GM21447 (cell line): ENCODE data around the gene ZNF681.
A peak's percentile ranks its signal among the peaks of the same experiment; 100 is the strongest.
"Not testable (repeated sequence)": the region's sequence is repeated elsewhere in the genome, so short reads cannot be mapped to it uniquely, and the experiment has no call there.

ENCODE experiments used
- ATAC-seq: cut with Tn5 transposase; IDR thresholded peaks from one replicate; pipeline ENCODE4 v1.9.1; 2021; ENCODE audit not compliant: unreplicated experiment

Gene ZNF681

GRCh38 chr19:23758187-23759074 lies at the start of gene ZNF681:
TSS of gene ZNF681 (minus strand) at chr19:23758891. CDS start at chr19:23758749, 142 bp downstream.
- ATAC-seq: peak; percentile 82

GRCh38 chr19:23804676-23805075 lies 46.0 kb upstream of the ZNF681 start:
- no peak for ATAC-seq

GRCh38 chr19:23802290-23802689 lies 43.6 kb upstream of the ZNF681 start:
- no peak for ATAC-seq

- no peak for ATAC-seq
Measured at GRCh38 chr19:23801803-23802202, 43.1 kb upstream of the ZNF681 start.

GRCh38 chr19:23800868-23801267 lies 42.2 kb upstream of the ZNF681 start:
- no peak for ATAC-seq

GRCh38 chr19:23800271-23800670 lies 41.6 kb upstream of the ZNF681 start:
- ATAC-seq: no peak

GRCh38 chr19:23799321-23799720 lies 40.6 kb upstream of the ZNF681 start:
- no peak for ATAC-seq

- ATAC-seq: no peak
Measured at GRCh38 chr19:23795462-23795861, 36.8 kb upstream of the ZNF681 start.

- ATAC-seq: no peak
Measured at GRCh38 chr19:23792784-23793183, 34.1 kb upstream of the ZNF681 start.

GRCh38 chr19:23790641-23791488 lies 32.2 kb upstream of the ZNF681 start:
- no peak for ATAC-seq

- ATAC-seq: no peak
Measured at GRCh38 chr19:23789246-23789645, 30.6 kb upstream of the ZNF681 start.

GRCh38 chr19:23788411-23788810 lies 29.7 kb upstream of the ZNF681 start:
- no peak for ATAC-seq

- ATAC-seq: no peak
Measured at GRCh38 chr19:23787106-23787505, 28.4 kb upstream of the ZNF681 start.

GRCh38 chr19:23785982-23786381 lies 27.3 kb upstream of the ZNF681 start:
- ATAC-seq: no peak

- no peak for ATAC-seq
Measured at GRCh38 chr19:23784274-23784673, 25.6 kb upstream of the ZNF681 start.

GRCh38 chr19:23783636-23784035 lies 24.9 kb upstream of the ZNF681 start:
- no peak for ATAC-seq

- no peak for ATAC-seq
Measured at GRCh38 chr19:23779645-23780044, 21.0 kb upstream of the ZNF681 start.

GRCh38 chr19:23778566-23778965 lies 19.9 kb upstream of the ZNF681 start:
- ATAC-seq: no peak

- ATAC-seq: not testable (repeated sequence)
Measured at GRCh38 chr19:23778036-23778435, 19.3 kb upstream of the ZNF681 start.

GRCh38 chr19:23777216-23777615 lies 18.5 kb upstream of the ZNF681 start:
- ATAC-seq: no peak

- no peak for ATAC-seq
Measured at GRCh38 chr19:23776507-23777205, 18.0 kb upstream of the ZNF681 start.
